Measurements from ENCODE around the gene PIEZO1. TPM values are rescaled to one million over a fixed set of nuclear protein-coding genes. Genes with fewer than 3 reads are reported as not detected.

Gene PIEZO1
- total and polyA plus RNA-seq, 8 donors, result 16.3 to 255 (median 31.8) TPM

- FAIRE-seq (no peak), ATAC-seq (peak in 3 of 4 donors; percentile 15 to 21 (median 17)), DNase-seq (peak in 3 of 6 donors; percentile 46 to 84 (median 67))
- H3K4me3 ChIP-seq, result peak overlapping the region in 1 of 4 donors; percentile 68
- 21 to 29% methylated on average over 35 to 39 of the region's 39 CpGs for WGBS, 2 donors
- H3K36me3 ChIP-seq, result no peaks in the 10 kb centered on the region
- H3K27me3 ChIP-seq, result no peaks in the 10 kb centered on the region
- H3K9me3 ChIP-seq, result no peaks in the 10 kb centered on the region
- peaks cover 0 to 8% (median 6%) of the 10 kb centered on the region in 3 donors for H3K4me1 ChIP-seq
- TF ChIP-seq CTCF (IDR thresholded peaks at IDR 0.05), result no peak
- H3K27ac ChIP-seq, result no peak overlapping the region
- intact Hi-C loops (cut with DNase I), result no loop called here
These were observed 19.7 kb upstream of the PIEZO1 start for GRCh38 chr16:88804552-88805339.

- H3K36me3 ChIP-seq, result no peaks in the 10 kb centered on the region
- H3K4me3 ChIP-seq, result peak overlapping the region in 1 of 4 donors; percentile 68
- 3% methylated on average over 9 to 16 of the region's 16 CpGs for WGBS, 2 donors
- no peak for TF ChIP-seq CTCF (IDR thresholded peaks at IDR 0.05)
- intact Hi-C loops (cut with DNase I), result no loop called here
- no peak overlapping the region for H3K27ac ChIP-seq
- no peaks in the 10 kb centered on the region for H3K27me3 ChIP-seq
- DNase-seq (peak in 2 of 6 donors; percentile 33 to 80), FAIRE-seq (no peak), ATAC-seq (no peak)
- peaks cover 0 to 6% (median 5%) of the 10 kb centered on the region in 3 donors for H3K4me1 ChIP-seq
- no peaks in the 10 kb centered on the region for H3K9me3 ChIP-seq
These were observed 19.1 kb upstream of the PIEZO1 start for GRCh38 chr16:88804173-88804551.

GRCh38 chr16:88803264-88803987 lies 18.4 kb upstream of the PIEZO1 start, which contains the start of gene CDT1:
TSS of gene CDT1 (plus strand) at chr16:88803789. CDS start at chr16:88803832, 43 bp downstream.
- DNase-seq (peak; percentile 66 to 96 (median 90)), ATAC-seq (peak; percentile 79 to 85 (median 84)), FAIRE-seq (no peak)
- intact Hi-C loops (cut with DNase I), result no loop called here
- no peak for TF ChIP-seq CTCF (IDR thresholded peaks at IDR 0.05)
- Histone ChIP-seq H3K4me3 (peak within 1 kb of the TSS; percentile 45 to 68 (median 51)), H3K27ac (peak within 1 kb of the TSS in 1 of 4 donors; percentile 39), H3K27me3 (no peaks in the 10 kb centered on the region), H3K36me3 (no peaks in the 10 kb centered on the region), H3K9me3 (no peaks in the 10 kb centered on the region), H3K4me1 (peaks cover 0 to 6% (median 5%) of the 10 kb centered on the region in 3 donors)
- 1% methylated on average over 88 to 98 of the region's 98 CpGs for WGBS, 2 donors

- FAIRE-seq (no peak), ATAC-seq (no peak), DNase-seq (no peak)
- Histone ChIP-seq H3K27ac (no peak overlapping the region), H3K27me3 (no peaks in the 10 kb centered on the region), H3K4me3 (no peak overlapping the region), H3K36me3 (no peaks in the 10 kb centered on the region), H3K9me3 (no peaks in the 10 kb centered on the region), H3K4me1 (peaks cover 0 to 6% (median 5%) of the 10 kb centered on the region in 3 donors)
- 88 to 90% methylated on average over 6 of the region's 6 CpGs for WGBS, 2 donors
- intact Hi-C loops (cut with DNase I), result no loop called here
- no peak for TF ChIP-seq CTCF (IDR thresholded peaks at IDR 0.05)
These were observed 15.2 kb upstream of the PIEZO1 start for GRCh38 chr16:88800277-88800592.

Measured in pancreas (tissue), 10 donors.